Measurements from ENCODE around the gene STOML3. TPM values are rescaled to one million over a fixed set of nuclear protein-coding genes. Genes with fewer than 3 reads are reported as not detected.
A peak's percentile ranks its signal among the peaks of the same experiment; 100 is the strongest.

STOML3 gene
- total RNA-seq, 1 experiment from 2014 or later: not detected

GRCh38 chr13:38979891-38980749 lies 10.5 kb downstream of the STOML3 start:
- ChIA-PET CTCF (interaction anchor here (0.9 to 1.2 kb wide), 2 partner anchors 38 to 636 kb away, joined by 3 to 4 read pairs; no protein-coding TSS in a partner anchor), POLR2A (no interaction called here)
- ATAC-seq (peak; percentile 69), DNase-seq (ENCODE audit: low spot score) (no peak)
- TF ChIP-seq ZNF416 (CRISPR knock-in tag; IDR thresholded peaks at IDR 0.05) (no peak), SP1 (CRISPR knock-in tag; conservative IDR thresholded peaks at IDR 0.05) (no peak), USF1 (CRISPR knock-in tag; IDR thresholded peaks at IDR 0.05) (no peak), CREM (CRISPR knock-in tag; IDR thresholded peaks at IDR 0.05) (no peak), MXD4 (CRISPR knock-in tag; IDR thresholded peaks at IDR 0.05; ENCODE audit: borderline replicate concordance) (no peak), FOXP1 (CRISPR knock-in tag; IDR thresholded peaks at IDR 0.05; ENCODE audit: borderline replicate concordance) (no peak), TP53 (CRISPR knock-in tag; IDR thresholded peaks at IDR 0.05) (no peak), GRHL2 (CRISPR knock-in tag; IDR thresholded peaks at IDR 0.05; ENCODE audit: insufficient replicate concordance, severe bottlenecking) (no peak), ATF3 (CRISPR knock-in tag; conservative IDR thresholded peaks at IDR 0.05) (no peak), SMAD3 (CRISPR knock-in tag; IDR thresholded peaks at IDR 0.05; ENCODE audit: borderline replicate concordance) (no peak)
- no peak overlapping the region for H3K27ac Mint-ChIP-seq
- peaks cover 23% of the 10 kb centered on the region for H3K36me3 Mint-ChIP-seq
- H3K4me1 Mint-ChIP-seq: peaks cover 16% of the 10 kb centered on the region
- peaks cover 25% of the 10 kb centered on the region for H3K9me3 Mint-ChIP-seq
- H3K4me3 Mint-ChIP-seq: no peak overlapping the region
- no peaks in the 10 kb centered on the region; the same call in 1 of the 2 replicates for H3K27me3 Mint-ChIP-seq (ENCODE audit: low read depth)

DNA sequence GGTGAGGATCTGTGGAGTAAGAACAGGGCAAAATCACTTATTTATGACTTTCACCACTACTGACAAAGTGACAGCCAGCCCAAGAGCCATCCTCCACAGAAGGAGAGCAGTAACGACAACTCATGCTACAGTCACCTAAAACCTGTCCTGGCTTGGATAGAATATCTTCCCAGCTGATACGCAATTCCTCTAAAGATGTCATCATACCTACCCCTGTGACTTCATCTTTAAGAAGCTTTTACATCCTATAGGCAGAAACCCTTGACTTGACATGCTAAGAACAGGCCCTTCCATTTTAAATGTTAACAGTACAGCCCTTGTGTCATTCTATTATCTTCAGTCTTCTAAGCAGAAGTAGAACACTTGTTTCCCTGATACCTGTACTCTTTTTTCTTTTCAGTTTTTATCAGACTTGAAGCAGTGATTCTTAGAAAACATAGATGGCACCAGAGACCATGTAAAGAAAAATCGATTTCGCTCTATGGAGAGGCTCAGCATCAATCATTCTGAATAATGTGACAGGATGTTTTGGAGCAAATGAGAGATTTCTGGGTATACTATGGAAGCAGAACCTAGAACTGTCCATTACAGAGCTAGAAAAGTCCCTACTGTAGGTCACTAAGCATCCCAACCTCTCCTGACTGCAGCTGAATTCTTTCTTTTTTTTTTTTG lies 20.1 kb downstream of the STOML3 start:
- POLR2A ChIA-PET: no interaction called here
- Mint-ChIP-seq H3K9me3 (no peaks in the 10 kb centered on the region), H3K27ac (no peak overlapping the region), H3K4me3 (no peak overlapping the region), H3K36me3 (no peaks in the 10 kb centered on the region), H3K4me1 (peaks cover 32% of the 10 kb centered on the region), H3K27me3 (ENCODE audit: low read depth) (no peaks in the 10 kb centered on the region)
- DNase-seq (ENCODE audit: low spot score) (no peak), ATAC-seq (peak; percentile 43; the same call in 1 of the 2 replicates)
- CTCF ChIA-PET: interaction anchor here (0.9 to 2.4 kb wide), 3 partner anchors 78 to 646 kb away, joined by 3 to 8 read pairs (median 3); no protein-coding TSS in a partner anchor
- TF ChIP-seq ZNF671 (CRISPR knock-in tag; IDR thresholded peaks at IDR 0.05): no peak
- TF ChIP-seq ESRRA (CRISPR knock-in tag; IDR thresholded peaks at IDR 0.05; ENCODE audit: borderline replicate concordance): no peak
- TF ChIP-seq, protein P1, sequence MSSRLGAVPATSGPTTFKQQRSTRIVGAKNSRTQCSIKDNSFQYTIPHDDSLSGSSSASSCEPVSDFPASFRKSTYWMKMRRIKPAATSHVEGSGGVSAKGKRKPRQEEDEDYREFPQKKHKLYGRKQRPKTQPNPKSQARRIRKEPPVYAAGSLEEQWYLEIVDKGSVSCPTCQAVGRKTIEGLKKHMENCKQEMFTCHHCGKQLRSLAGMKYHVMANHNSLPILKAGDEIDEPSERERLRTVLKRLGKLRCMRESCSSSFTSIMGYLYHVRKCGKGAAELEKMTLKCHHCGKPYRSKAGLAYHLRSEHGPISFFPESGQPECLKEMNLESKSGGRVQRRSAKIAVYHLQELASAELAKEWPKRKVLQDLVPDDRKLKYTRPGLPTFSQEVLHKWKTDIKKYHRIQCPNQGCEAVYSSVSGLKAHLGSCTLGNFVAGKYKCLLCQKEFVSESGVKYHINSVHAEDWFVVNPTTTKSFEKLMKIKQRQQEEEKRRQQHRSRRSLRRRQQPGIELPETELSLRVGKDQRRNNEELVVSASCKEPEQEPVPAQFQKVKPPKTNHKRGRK (CRISPR knock-in tag; IDR thresholded peaks at IDR 0.05; ENCODE audit: borderline replicate concordance): no peak
- TF ChIP-seq ZNF121 (CRISPR knock-in tag; IDR thresholded peaks at IDR 0.05): no peak
- TF ChIP-seq ATF2 (CRISPR knock-in tag; IDR thresholded peaks at IDR 0.05; ENCODE audit: borderline replicate concordance, low read depth): no peak
- TF ChIP-seq ZBTB43 (CRISPR knock-in tag; IDR thresholded peaks at IDR 0.05): no peak
- no peak for TF ChIP-seq AFF4 (CRISPR knock-in tag; IDR thresholded peaks at IDR 0.05; ENCODE audit: borderline replicate concordance)
- TF ChIP-seq NFE2L1 (CRISPR knock-in tag; IDR thresholded peaks at IDR 0.05): no peak
- no peak for TF ChIP-seq CREB1 (CRISPR knock-in tag; IDR thresholded peaks at IDR 0.05)
- no peak for TF ChIP-seq NFATC4 (CRISPR knock-in tag; IDR thresholded peaks at IDR 0.05)
- TF ChIP-seq, protein P2, sequence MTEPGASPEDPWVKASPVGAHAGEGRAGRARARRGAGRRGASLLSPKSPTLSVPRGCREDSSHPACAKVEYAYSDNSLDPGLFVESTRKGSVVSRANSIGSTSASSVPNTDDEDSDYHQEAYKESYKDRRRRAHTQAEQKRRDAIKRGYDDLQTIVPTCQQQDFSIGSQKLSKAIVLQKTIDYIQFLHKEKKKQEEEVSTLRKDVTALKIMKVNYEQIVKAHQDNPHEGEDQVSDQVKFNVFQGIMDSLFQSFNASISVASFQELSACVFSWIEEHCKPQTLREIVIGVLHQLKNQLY (CRISPR knock-in tag; IDR thresholded peaks at IDR 0.05): no peak
- TF ChIP-seq ATF1 (CRISPR knock-in tag; IDR thresholded peaks at IDR 0.05): no peak
- no peak for TF ChIP-seq RORB (CRISPR knock-in tag; IDR thresholded peaks at IDR 0.05)
- no peak for TF ChIP-seq CBFB (CRISPR knock-in tag; IDR thresholded peaks at IDR 0.05; ENCODE audit: low read depth)
- no peak for TF ChIP-seq NR2C2 (CRISPR knock-in tag; IDR thresholded peaks at IDR 0.05)
